ENCODE measurements around the gene ZMIZ2. TPM values are rescaled to one million over a fixed set of nuclear protein-coding genes. Genes with fewer than 3 reads are reported as not detected.
A peak's percentile ranks its signal among the peaks of the same experiment; 100 is the strongest.
"Not testable (repeated sequence)": the region's sequence is repeated elsewhere in the genome, so short reads cannot be mapped to it uniquely, and the experiment has no call there.

Gene ZMIZ2
- total and polyA plus RNA-seq, 2 experiments from 2014 or later, result 15.5 to 46.1 TPM

DNA sequence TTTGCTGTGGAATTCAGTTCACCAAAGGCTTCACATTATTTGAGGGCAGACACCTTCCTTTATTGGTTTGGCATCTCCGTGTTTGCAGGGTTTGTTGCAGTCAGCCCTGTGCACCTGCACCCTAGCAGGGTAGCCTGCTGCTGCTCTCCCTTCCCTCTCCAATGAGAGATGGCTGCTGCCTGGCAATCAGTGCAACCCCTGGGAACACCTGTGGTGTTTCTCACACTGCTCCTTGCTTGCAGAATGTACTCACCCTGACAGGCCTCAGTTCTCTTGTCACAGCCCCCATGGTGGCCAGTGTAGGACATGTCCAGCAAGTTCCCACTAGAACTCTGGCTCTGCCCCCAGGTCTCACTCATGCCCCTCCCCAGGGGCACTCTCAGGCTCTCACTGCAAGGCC lies 35.7 kb downstream of the ZMIZ2 start (continued):
- TF ChIP-seq, protein P1, sequence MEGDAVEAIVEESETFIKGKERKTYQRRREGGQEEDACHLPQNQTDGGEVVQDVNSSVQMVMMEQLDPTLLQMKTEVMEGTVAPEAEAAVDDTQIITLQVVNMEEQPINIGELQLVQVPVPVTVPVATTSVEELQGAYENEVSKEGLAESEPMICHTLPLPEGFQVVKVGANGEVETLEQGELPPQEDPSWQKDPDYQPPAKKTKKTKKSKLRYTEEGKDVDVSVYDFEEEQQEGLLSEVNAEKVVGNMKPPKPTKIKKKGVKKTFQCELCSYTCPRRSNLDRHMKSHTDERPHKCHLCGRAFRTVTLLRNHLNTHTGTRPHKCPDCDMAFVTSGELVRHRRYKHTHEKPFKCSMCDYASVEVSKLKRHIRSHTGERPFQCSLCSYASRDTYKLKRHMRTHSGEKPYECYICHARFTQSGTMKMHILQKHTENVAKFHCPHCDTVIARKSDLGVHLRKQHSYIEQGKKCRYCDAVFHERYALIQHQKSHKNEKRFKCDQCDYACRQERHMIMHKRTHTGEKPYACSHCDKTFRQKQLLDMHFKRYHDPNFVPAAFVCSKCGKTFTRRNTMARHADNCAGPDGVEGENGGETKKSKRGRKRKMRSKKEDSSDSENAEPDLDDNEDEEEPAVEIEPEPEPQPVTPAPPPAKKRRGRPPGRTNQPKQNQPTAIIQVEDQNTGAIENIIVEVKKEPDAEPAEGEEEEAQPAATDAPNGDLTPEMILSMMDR (conservative IDR thresholded peaks at IDR 0.05; ENCODE audit: low read depth in 2 of 2), result no peak

DNA sequence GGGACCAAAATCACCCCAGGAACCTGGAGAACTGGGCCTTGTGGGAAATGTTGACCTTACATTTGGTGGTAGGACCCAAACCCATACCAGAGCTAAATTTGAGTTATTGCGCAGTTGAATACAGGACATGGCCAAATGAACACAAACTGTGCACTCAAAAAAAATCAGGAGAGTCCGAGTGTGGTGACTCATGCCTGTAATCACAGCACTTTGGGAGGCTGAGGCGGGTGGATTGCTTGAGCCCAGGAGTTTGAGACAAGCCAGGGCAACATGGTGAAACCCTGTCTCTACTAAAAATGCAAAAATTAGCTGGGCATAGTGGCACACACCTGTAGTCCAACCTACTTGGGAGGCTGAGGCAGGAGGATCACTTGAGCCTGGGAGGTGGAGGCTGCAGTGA lies 36.6 kb downstream of the ZMIZ2 start:
- H3K27ac ChIP-seq (ENCODE audit: low read depth); H3K4me1 Mint-ChIP-seq; H3K4me3 ChIP-seq; H3K4me1 ChIP-seq (ENCODE audit: insufficient read depth); H3K36me3 ChIP-seq (ENCODE audit: insufficient read depth); H2AFZ ChIP-seq; H4K20me1 ChIP-seq (replicated peaks; ENCODE audit: insufficient read depth); ATAC-seq; H3F3A ChIP-seq (replicated peaks; ENCODE audit: low read depth); H3K4me2 ChIP-seq; H3K27me3 Mint-ChIP-seq (ENCODE audit: insufficient read depth, low read depth, poor library complexity); H3K79me2 ChIP-seq (replicated peaks; ENCODE audit: insufficient read depth); H3K9me2 ChIP-seq (ENCODE audit: insufficient read depth); H3K27me3 ChIP-seq (ENCODE audit: insufficient read depth); H3K27ac Mint-ChIP-seq; H3K36me3 Mint-ChIP-seq (ENCODE audit: low read depth); DNase-seq (ENCODE audit: low spot score); H3K4me3 Mint-ChIP-seq: not testable (repeated sequence)
- H3K9me3 Mint-ChIP-seq, result peaks cover 22% of the 10 kb centered on the region

DNA sequence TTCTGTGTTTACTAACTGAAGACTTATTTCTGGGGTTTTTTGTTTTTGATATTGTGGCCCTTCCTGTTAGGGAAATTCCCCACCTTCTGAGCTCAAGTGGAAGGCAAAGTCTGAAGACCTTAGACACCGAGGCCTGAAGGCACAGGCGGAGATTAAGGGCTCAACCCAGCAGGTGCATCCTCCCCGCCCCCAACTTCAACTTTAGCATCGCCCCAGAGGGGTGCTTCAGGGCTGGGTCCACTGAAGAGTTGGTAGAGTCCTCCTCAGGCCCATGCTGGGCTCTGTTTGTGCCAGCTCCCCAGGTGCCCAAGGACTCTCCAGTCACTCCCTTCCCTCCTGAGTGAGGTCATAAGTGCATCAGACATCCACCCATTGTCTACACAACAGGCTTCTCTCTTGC lies 38.4 kb downstream of the ZMIZ2 start:
- Mint-ChIP-seq H3K36me3 (ENCODE audit: low read depth) (no peaks in the 10 kb centered on the region; the same call in 2 of the 3 replicates), H3K4me1 (no peaks in the 10 kb centered on the region), H3K4me3 (no peak overlapping the region), H3K27ac (no peak overlapping the region), H3K9me3 (peaks cover 22% of the 10 kb centered on the region), H3K27me3 (ENCODE audit: insufficient read depth, low read depth, poor library complexity) (no peaks in the 10 kb centered on the region)
- DNase-seq (ENCODE audit: low spot score) (no peak), ATAC-seq (peak; percentile 84)
- H4K20me1 ChIP-seq (replicated peaks; ENCODE audit: insufficient read depth), result no peaks in the 10 kb centered on the region
- no peak overlapping the region for H2AFZ ChIP-seq
- no peaks in the 10 kb centered on the region for H3F3A ChIP-seq (replicated peaks; ENCODE audit: low read depth)
- H3K27me3 ChIP-seq (ENCODE audit: insufficient read depth), result no peaks in the 10 kb centered on the region
- TF ChIP-seq, protein P1 (conservative IDR thresholded peaks at IDR 0.05; ENCODE audit: low read depth in 2 of 2), result no peak
- TF ChIP-seq STAT1 (IDR thresholded peaks at IDR 0.05; ENCODE audit: unreplicated experiment), result no peak
- no peak for TF ChIP-seq NANOG (IDR thresholded peaks at IDR 0.05; ENCODE audit: borderline replicate concordance)
- TF ChIP-seq EZH2phosphoT487 (IDR thresholded peaks at IDR 0.05; ENCODE audit: unreplicated experiment), result no peak
- H3K4me1 ChIP-seq (ENCODE audit: insufficient read depth), result no peaks in the 10 kb centered on the region
- H3K79me2 ChIP-seq (replicated peaks; ENCODE audit: insufficient read depth), result no peaks in the 10 kb centered on the region
- H3K4me3 ChIP-seq, result no peak overlapping the region
- no peaks in the 10 kb centered on the region for H3K9me2 ChIP-seq (ENCODE audit: insufficient read depth)
- H3K36me3 ChIP-seq (ENCODE audit: insufficient read depth), result no peaks in the 10 kb centered on the region
- H3K27ac ChIP-seq (ENCODE audit: low read depth), result no peak overlapping the region
- no peak overlapping the region for H3K4me2 ChIP-seq

DNA sequence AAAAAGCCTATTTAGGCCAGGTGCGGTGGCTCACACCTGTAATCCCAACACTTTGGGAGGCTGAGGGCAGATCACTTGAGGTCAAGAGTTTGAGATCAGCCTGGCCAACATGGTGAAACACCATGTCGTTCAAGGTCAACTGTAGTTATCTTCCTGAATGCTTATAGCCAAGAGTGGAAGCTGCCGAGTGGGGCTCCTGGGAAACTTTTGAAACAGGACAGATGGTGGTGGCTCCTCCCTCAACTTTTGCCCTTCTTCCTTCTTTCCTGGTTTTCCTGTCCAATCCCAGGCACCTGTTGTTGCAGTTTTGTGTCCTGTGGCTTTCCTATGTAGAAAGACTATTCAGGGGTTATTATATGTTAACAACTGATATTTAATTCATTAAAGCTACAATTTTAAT lies 39.1 kb downstream of the ZMIZ2 start:
- Histone ChIP-seq H3K9me2 (ENCODE audit: insufficient read depth) (no peaks in the 10 kb centered on the region), H3K4me3 (no peak overlapping the region), H3K79me2 (replicated peaks; ENCODE audit: insufficient read depth) (no peaks in the 10 kb centered on the region), H3F3A (replicated peaks; ENCODE audit: low read depth) (no peaks in the 10 kb centered on the region), H4K20me1 (replicated peaks; ENCODE audit: insufficient read depth) (no peaks in the 10 kb centered on the region), H3K36me3 (ENCODE audit: insufficient read depth) (no peaks in the 10 kb centered on the region), H3K4me2 (no peak overlapping the region), H2AFZ (no peak overlapping the region), H3K27ac (ENCODE audit: low read depth) (no peak overlapping the region), H3K4me1 (ENCODE audit: insufficient read depth) (no peaks in the 10 kb centered on the region), H3K27me3 (ENCODE audit: insufficient read depth) (no peaks in the 10 kb centered on the region)
- no peaks in the 10 kb centered on the region for H3K4me1 Mint-ChIP-seq
- H3K9me3 Mint-ChIP-seq, result peaks cover 16% of the 10 kb centered on the region
- H3K36me3 Mint-ChIP-seq (ENCODE audit: low read depth), result no peaks in the 10 kb centered on the region; the same call in 2 of the 3 replicates
- ATAC-seq (no peak), DNase-seq (ENCODE audit: low spot score) (no peak)
- TF ChIP-seq JUNB (IDR thresholded peaks at IDR 0.05; ENCODE audit: unreplicated experiment) (no peak), ZNF114 (CRISPR knock-in tag; IDR thresholded peaks at IDR 0.05) (no peak)
- H3K27me3 Mint-ChIP-seq (ENCODE audit: insufficient read depth, low read depth, poor library complexity), result no peaks in the 10 kb centered on the region
- no peak overlapping the region for H3K27ac Mint-ChIP-seq
- no peak overlapping the region for H3K4me3 Mint-ChIP-seq

Data from GM23338 (cell line).